HG03565 (cell line): ENCODE results near the gene DNAJB4.

Source experiments
- ATAC-seq: cut with Tn5 transposase; IDR thresholded peaks from one replicate; pipeline ENCODE4 v1.9.1; 2021; ENCODE audit warnings: mild to moderate bottlenecking, moderate library complexity; ENCODE audit not compliant: unreplicated experiment

Gene DNAJB4

GRCh38 chr1:78036450-78036849 lies 31.7 kb downstream of the DNAJB4 start:
- no peak for ATAC-seq

DNA sequence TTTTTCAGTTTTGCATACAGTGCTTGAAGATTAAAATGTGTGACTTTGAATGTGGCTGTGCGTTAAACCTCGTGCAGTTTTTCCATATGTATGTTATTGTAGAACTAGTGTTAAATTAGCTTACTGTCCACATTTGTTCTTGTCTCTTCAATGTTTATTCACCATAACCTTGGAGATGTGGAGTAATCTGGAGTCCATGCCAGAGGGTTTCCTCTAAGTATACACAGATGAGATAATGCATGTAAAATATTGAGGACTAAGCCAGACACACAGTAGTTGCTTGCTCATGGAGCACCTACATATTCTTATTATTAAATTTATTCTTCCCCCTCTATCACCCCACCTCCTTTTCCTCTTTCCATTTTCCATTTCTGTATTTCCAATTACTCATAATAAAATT lies 33.3 kb downstream of the DNAJB4 start:
- no peak for ATAC-seq

GRCh38 chr1:78038491-78038939 lies 33.8 kb downstream of the DNAJB4 start:
- ATAC-seq: no peak

DNA sequence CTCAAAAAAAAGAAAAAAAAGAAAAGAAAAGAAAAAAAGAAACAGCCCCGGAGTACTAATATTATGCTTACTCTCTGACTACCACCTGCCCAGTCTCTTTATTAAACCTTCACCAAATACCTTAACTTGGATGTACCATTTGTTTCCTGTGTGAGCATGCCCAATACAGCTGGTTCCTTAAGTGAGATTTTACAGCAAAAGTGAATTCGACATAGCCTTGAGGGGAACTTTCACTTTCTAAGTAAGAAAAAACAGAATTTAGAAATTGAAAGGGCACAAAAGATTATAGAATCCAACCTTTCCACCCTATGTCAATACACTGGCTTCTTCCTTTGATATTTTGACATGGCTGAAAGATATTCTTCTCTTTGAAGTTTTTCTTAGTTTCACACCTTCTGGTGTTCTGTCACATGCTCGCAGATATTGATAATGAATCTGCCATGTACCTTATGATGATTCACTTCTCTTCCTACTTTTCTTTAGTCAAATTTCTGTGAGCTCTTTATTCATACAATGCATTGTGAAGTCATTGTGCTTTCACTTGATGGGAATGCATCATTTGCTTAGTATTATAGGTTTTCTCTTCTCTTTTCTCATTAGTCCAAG lies 35.8 kb downstream of the DNAJB4 start:
- no peak for ATAC-seq

GRCh38 chr1:78043436-78043835 lies 38.7 kb downstream of the DNAJB4 start:
- ATAC-seq: no peak

DNA sequence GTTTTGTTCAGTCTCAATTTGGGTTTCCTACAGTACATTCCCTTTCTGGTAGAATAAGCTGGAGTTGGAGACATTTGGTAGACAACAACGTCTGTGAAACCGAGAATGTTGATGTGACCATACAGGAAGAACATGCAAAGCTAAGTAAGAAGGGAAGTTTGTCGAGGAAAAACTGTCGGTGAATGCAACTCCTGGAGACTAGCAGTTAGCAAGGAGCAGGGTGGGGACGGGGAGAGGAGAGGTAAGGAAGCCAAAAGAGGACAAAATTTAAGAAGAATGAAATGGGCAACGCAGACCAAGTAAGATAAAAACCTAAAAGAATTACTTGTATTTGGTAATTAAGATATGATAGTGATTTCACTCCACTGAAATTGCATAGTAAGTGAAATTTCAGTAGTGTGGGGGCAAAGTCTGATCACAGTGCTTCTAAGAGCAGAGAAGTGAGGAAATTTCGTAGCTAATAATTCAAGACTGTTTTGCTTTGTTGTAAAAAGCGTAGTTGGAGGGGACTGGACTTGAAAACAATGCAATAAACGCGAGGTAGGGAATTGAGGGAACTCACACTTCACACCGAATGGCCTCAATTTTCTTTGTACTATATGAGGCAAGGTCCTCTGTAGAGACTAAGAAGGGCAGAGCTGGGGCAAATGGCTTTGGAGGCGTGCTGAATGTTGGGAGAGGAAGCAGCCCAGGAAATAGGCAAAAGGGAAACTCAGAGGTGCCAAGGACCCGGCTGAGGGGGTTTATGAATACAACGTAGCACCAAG lies 40.2 kb downstream of the DNAJB4 start:
- no peak for ATAC-seq

GRCh38 chr1:78045563-78045925 lies 40.8 kb downstream of the DNAJB4 start:
- ATAC-seq: no peak

- ATAC-seq: no peak
These were observed 41.4 kb downstream of the DNAJB4 start, which contains the start of gene GIPC2 for GRCh38 chr1:78045926-78046778. Gene GIPC2 (plus strand): TSS chr1:78045966. CDS start chr1:78046095, 129 bp downstream.

GRCh38 chr1:78047106-78047505 lies 42.4 kb downstream of the DNAJB4 start:
- ATAC-seq: no peak

DNA sequence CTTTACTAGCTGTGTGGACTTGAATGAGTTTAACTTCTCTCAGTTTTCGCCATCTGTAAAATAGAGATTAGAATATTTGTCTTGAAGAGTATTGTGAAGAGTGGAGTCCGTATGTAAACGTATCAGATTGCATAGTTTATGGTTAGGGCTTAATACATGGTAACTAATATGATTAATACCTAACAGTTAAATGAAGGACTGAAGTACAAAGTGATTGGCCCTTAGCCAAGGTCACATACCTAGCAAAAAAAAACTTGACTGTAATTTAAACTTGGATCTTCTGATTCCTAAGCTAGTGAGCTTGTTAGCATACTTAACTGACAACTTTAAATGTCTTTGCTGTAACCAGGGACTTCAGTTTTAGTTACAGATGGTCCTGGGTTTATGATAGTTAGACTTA lies 42.9 kb downstream of the DNAJB4 start:
- ATAC-seq: no peak

DNA sequence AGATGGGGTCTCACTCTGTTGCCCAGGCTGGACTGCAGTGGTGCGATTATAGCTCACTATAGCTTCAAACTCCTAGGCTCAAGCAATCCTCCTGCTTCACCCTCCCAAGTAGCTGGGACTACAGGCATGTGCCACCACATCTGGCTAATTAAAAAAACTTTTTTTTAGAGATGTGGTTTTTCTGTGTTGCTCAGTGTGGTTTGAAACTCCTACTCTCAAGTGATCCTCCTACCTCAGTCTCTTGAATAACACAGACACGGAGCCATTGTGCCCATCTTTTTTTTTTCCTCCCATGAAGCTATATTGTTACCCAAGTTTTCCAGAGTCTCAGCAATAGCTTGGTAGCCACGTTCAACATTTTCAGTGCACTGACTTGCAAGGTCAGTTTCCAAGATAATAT lies 43.7 kb downstream of the DNAJB4 start:
- no peak for ATAC-seq

GRCh38 chr1:78049396-78049795 lies 44.7 kb downstream of the DNAJB4 start:
- no peak for ATAC-seq

GRCh38 chr1:78051005-78051404 lies 46.3 kb downstream of the DNAJB4 start:
- ATAC-seq: no peak

DNA sequence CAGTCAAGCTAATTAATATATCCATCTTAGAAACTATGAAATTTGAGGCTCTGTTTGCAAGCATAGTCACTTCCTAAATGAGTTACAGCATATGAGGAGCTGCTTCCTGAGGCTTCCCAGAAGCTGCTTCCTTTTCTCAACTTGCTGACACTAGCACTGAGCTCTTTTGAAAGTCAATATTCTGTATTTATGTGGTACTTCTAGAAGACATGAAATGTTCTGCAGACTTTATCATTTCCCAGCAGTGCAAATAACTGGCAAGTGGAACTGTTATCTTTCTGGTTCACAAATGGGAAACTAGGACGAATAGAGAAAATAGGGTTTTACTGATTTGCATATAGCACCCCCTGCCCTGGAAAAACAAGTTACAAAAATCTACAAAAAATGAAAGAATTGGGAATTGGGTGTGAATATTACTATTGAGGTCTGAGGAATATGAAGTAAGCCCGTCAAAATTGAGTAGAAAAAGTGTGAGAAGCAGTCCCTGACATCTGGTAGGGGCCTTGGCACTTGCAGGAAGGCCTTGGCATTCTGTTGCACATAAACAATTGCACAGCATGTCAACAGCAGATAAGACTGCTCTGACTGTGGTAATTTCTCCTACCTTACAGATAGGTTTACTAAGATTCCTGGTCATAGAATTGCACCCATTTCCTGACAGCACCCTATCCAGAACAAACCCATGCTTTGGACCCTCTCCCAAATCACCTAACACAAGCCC lies 48.1 kb downstream of the DNAJB4 start:
- ATAC-seq: no peak

DNA sequence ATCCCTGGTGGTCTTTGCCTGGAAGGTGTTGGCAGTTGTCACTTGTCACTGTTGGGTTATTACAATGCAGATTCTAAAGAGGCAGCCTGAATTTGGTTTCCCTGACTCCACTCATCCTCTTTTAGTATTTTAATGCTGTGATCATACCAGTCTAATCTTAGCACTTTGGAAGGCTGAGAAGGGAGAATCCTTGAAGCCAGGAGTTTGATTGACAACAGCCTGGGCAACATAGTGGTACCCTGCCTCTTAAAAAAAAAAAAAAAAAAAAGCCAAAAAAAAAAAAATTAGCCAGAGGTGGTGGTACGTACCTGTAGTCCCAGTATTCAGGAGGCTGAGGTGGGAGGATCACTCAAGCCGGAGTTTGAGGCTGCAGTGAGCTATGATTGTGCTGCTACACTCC lies 48.8 kb downstream of the DNAJB4 start:
- ATAC-seq: no peak

- ATAC-seq: no peak
These were observed 49.8 kb downstream of the DNAJB4 start for GRCh38 chr1:78054559-78054958.

- ATAC-seq: no peak
These were observed 50.2 kb downstream of the DNAJB4 start for GRCh38 chr1:78054972-78055371.

DNA sequence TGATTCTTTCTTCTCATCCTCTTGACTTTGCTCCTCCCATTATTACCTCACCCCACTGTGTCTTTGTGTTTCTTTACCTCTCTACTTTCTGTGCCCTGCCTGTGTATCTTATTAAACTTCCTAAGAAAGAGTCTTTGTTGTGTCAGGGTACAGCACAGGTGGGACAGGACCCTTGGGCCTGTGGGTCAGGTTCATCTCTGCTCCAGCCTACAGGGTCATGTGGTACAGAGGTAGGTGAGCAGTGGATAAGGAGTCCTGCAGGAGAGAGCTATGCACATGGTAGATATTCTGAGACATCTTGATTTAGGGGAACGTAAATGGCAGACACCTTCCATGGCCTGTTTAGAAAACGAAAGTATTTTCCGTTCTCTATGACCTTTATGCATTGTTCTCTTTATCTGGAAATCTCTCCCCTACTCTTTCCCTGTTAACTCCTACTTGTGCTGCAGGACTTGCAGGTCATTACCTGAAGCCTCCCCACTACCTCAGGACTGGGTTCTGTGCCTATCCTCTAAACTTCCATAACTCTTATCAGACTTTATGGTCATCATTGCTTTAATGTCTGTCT lies 50.9 kb downstream of the DNAJB4 start:
- ATAC-seq: no peak

DNA sequence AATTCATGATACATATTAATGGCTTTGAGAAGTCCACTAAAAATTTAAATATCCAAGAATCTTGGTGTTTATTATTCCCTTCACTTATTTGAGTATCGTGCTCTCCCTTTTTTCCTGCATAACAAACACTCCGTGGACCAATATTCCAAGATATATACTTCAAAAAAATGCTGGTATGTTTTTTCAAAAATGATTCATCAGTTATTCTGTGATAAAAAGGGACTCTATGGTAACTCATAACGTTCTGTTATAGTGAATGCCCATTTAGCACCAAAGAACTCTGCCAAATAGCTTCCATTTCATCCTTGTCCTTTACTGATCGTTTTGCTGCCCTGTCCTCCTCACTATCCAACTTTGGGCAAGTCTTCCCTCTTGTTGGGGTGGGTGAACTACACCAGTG lies 53.9 kb downstream of the DNAJB4 start:
- ATAC-seq: no peak

GRCh38 chr1:78060857-78061563 lies 56.3 kb downstream of the DNAJB4 start:
- ATAC-seq: peak; percentile 96
